Motor neuron (in vitro differentiated cells): ENCODE measurements around the gene RREB1. TPM values are rescaled to one million over a fixed set of nuclear protein-coding genes. Genes with fewer than 3 reads are reported as not detected.

Experiments used
- ATAC-seq, 8 experiments: fragments of 200-7000 bp; cut with Tn5 transposase; replicated peaks in 6 of 8; 2 replicates each; pipeline ENCODE4 v1.8.0; 2021; ENCODE audit warnings: mild to moderate bottlenecking in 8 of 8, moderate library complexity in 8 of 8
- H3K27ac ChIP-seq, 2 donors: fragments of 250-450 bp; sonication (Bioruptor Pico); 2 replicates each; pipeline ENCODE4 v1.9.0; 2021; ENCODE audit warnings: antibody characterized with exemption in 2 of 2, mild to moderate bottlenecking in 2 of 2, moderate library complexity in 1 of 2
- H3K4me1 ChIP-seq, 2 donors: fragments of 250-450 bp; sonication (Bioruptor Pico); replicated peaks in 1 of 2; 2 replicates each; pipeline ENCODE4 v1.6.1; 2021; ENCODE audit warnings: antibody characterized with exemption in 2 of 2, mild to moderate bottlenecking in 2 of 2, moderate library complexity in 1 of 2
- H3K4me3 ChIP-seq, 5 donors: fragments of 250-450 bp; sonication (Bioruptor Pico); 2 replicates each; pipeline ENCODE4 v1.9.0; 2021; ENCODE audit warnings: antibody characterized with exemption in 5 of 5, mild to moderate bottlenecking in 5 of 5, moderate library complexity in 4 of 5
- WGBS, 10 experiments: fragments of 450-650 bp; shearing (Covaris generic); methylation state at CpG; one replicate each; pipeline ENCODE4 v1.0.0; 2022; 5-methylcytosine and 5-hydroxymethylcytosine counted together
- in situ Hi-C, 9 experiments: fragments of 400-800 bp; cut with MboI; loops; one replicate each; pipeline ENCODE4 v1.15.0; 2021; ENCODE audit warnings: low sequenced_read_pairs in 9 of 9, low pct_unique_long_range_greater_than_20kb in 2 of 9; ENCODE audit not compliant: unreplicated experiment in 9 of 9
- total RNA-seq, 8 experiments: library from RNA; unstranded; fragments of 300-600 nt; gene quantifications; 2 replicates each; pipeline versions ENCODE4 v1.2.3 to v1.2.4, GENCODE V29; 2022

RREB1 gene
- total RNA-seq, 8 experiments from 2014 or later = 2.5 to 32.3 (median 6.1) TPM

GRCh38 chr6:7119272-7119801 lies 11.6 kb downstream of the RREB1 start:
- in situ Hi-C loops = no loop called here
- 71 to 100% (median 92%) methylated on average over 1 to 8 of the region's 12 CpGs for WGBS, 10 experiments
- Histone ChIP-seq H3K4me1 (peaks cover 5% of the 10 kb centered on the region in 2 donors), H3K27ac (no peak overlapping the region), H3K4me3 (no peak overlapping the region)
- ATAC-seq = peak in 1 of 8 experiments; percentile 18

- Histone ChIP-seq H3K27ac (no peak overlapping the region), H3K4me3 (no peak overlapping the region), H3K4me1 (peaks cover 3 to 5% of the 10 kb centered on the region in 2 donors)
- ATAC-seq = no peak
- in situ Hi-C loops = no loop called here
- 60 to 100% (median 100%) methylated on average over 1 to 7 of the region's 7 CpGs; no CpG with 5 or more reads in 1 of the 10 experiments for WGBS, 10 experiments
Observed at GRCh38 chr6:7121700-7122241, 14.0 kb downstream of the RREB1 start.

GRCh38 chr6:7122684-7123083 lies 14.9 kb downstream of the RREB1 start:
- Histone ChIP-seq H3K4me1 (peaks cover 3 to 5% of the 10 kb centered on the region in 2 donors), H3K4me3 (no peak overlapping the region), H3K27ac (no peak overlapping the region)
- WGBS, 10 experiments = 80 to 100% (median 100%) methylated on average over 1 to 3 of the region's 3 CpGs; no CpG with 5 or more reads in 2 of the 10 experiments
- no peak for ATAC-seq
- in situ Hi-C loops = no loop called here

GRCh38 chr6:7124114-7124513 lies 16.4 kb downstream of the RREB1 start:
- Histone ChIP-seq H3K4me1 (peaks cover under 1 to 3% of the 10 kb centered on the region in 2 donors), H3K27ac (no peak overlapping the region), H3K4me3 (no peak overlapping the region)
- WGBS, 10 experiments = 88 to 100% (median 93%) methylated on average over 2 to 3 of the region's 4 CpGs; no CpG with 5 or more reads in 5 of the 10 experiments
- no peak for ATAC-seq
- in situ Hi-C loops = no loop called here

GRCh38 chr6:7124636-7125035 lies 16.9 kb downstream of the RREB1 start:
- no peak for ATAC-seq
- in situ Hi-C loops = no loop called here
- H3K27ac ChIP-seq = no peak overlapping the region
- H3K4me1 ChIP-seq = no peaks in the 10 kb centered on the region
- WGBS, 10 experiments = 17 to 83% (median 72%) methylated on average over 1 to 2 of the region's 2 CpGs; no CpG with 5 or more reads in 1 of the 10 experiments
- no peak overlapping the region for H3K4me3 ChIP-seq

GRCh38 chr6:7125290-7125689 lies 17.5 kb downstream of the RREB1 start:
- no peak for ATAC-seq
- Histone ChIP-seq H3K4me1 (no peaks in the 10 kb centered on the region), H3K4me3 (no peak overlapping the region), H3K27ac (no peak overlapping the region)
- in situ Hi-C loops = no loop called here
- 100% methylated on average over 1 of the region's 1 CpG; no CpG with 5 or more reads in 8 of the 10 experiments for WGBS, 10 experiments

- Histone ChIP-seq H3K4me1 (no peaks in the 10 kb centered on the region), H3K4me3 (no peak overlapping the region), H3K27ac (no peak overlapping the region)
- in situ Hi-C loops = no loop called here
- no peak for ATAC-seq
- 70 to 100% (median 95%) methylated on average over 1 to 3 of the region's 4 CpGs; no CpG with 5 or more reads in 1 of the 10 experiments for WGBS, 10 experiments
Observed at GRCh38 chr6:7126754-7127153, 19.0 kb downstream of the RREB1 start.

GRCh38 chr6:7127680-7128079 lies 19.9 kb downstream of the RREB1 start:
- ATAC-seq = no peak
- in situ Hi-C loops = no loop called here
- H3K27ac ChIP-seq = no peak overlapping the region
- WGBS, 10 experiments = 80 to 88% (median 80%) methylated on average over 1 to 5 of the region's 5 CpGs; no CpG with 5 or more reads in 5 of the 10 experiments
- H3K4me3 ChIP-seq = no peak overlapping the region
- no peaks in the 10 kb centered on the region for H3K4me1 ChIP-seq

GRCh38 chr6:7129360-7129759 lies 21.6 kb downstream of the RREB1 start:
- peak in 1 of 8 experiments; percentile 20 for ATAC-seq
- Histone ChIP-seq H3K4me3 (no peak overlapping the region), H3K4me1 (no peaks in the 10 kb centered on the region), H3K27ac (no peak overlapping the region)
- WGBS, 10 experiments = 28 to 100% (median 88%) methylated on average over 1 to 5 of the region's 6 CpGs; no CpG with 5 or more reads in 2 of the 10 experiments
- in situ Hi-C loops = no loop called here

- no peak overlapping the region for H3K4me3 ChIP-seq
- 27 to 94% (median 78%) methylated on average over 1 to 8 of the region's 9 CpGs; no CpG with 5 or more reads in 5 of the 10 experiments for WGBS, 10 experiments
- H3K27ac ChIP-seq = no peak overlapping the region
- peak in 3 of 8 experiments; percentile 35 to 96 (median 39) for ATAC-seq
- in situ Hi-C loops = no loop called here
- H3K4me1 ChIP-seq = no peaks in the 10 kb centered on the region
Observed at GRCh38 chr6:7129784-7130569, 22.2 kb downstream of the RREB1 start.

GRCh38 chr6:7131390-7131789 lies 23.6 kb downstream of the RREB1 start:
- no peak for ATAC-seq
- Histone ChIP-seq H3K27ac (no peak overlapping the region), H3K4me1 (no peaks in the 10 kb centered on the region), H3K4me3 (no peak overlapping the region)
- in situ Hi-C loops = no loop called here
- WGBS, 10 experiments = 98 to 100% (median 100%) methylated on average over 2 to 3 of the region's 3 CpGs; no CpG with 5 or more reads in 7 of the 10 experiments

GRCh38 chr6:7132398-7133035 lies 24.8 kb downstream of the RREB1 start:
- Histone ChIP-seq H3K27ac (no peak overlapping the region), H3K4me3 (no peak overlapping the region), H3K4me1 (peaks cover 3 to 9% of the 10 kb centered on the region in 2 donors)
- ATAC-seq = no peak
- WGBS, 10 experiments = 86 to 100% (median 100%) methylated on average over 1 to 7 of the region's 8 CpGs; no CpG with 5 or more reads in 3 of the 10 experiments
- in situ Hi-C loops = no loop called here
